HL-60 (cell line): ENCODE data around the gene EPN3.

Source experiments
- DNase-seq, 2 experiments: peaks; one replicate each; pipeline ENCODE4 v3.0.0-alpha.2; 2010 to 2020; ENCODE audit warnings: low read depth in 1 of 2, low spot score in 1 of 2
- H3K27ac ChIP-seq: fragments of 250-450 bp; sonication (Bioruptor Pico); replicated peaks from 2 replicates; pipeline ENCODE4 v1.5.1; 2020; ENCODE audit warnings: mild to moderate bottlenecking, moderate library complexity
- H3K27me3 ChIP-seq: fragments of 250-450 bp; sonication (Bioruptor Pico); 2 replicates; pipeline ENCODE4 v1.5.1; 2021; ENCODE audit warnings: mild to moderate bottlenecking, moderate library complexity; ENCODE audit not compliant: insufficient read depth, poor library complexity, severe bottlenecking
- H3K4me3 ChIP-seq: replicated peaks from 2 replicates; pipeline ENCODE4 v1.5.1; 2011; ENCODE audit warnings: mild to moderate bottlenecking, control low read depth, low read length; ENCODE audit not compliant: insufficient read depth
- GABPA ChIP-seq: IDR thresholded peaks from 2 replicates; pipeline ENCODE4 v1.6.1; 2012; ENCODE audit warnings: low read depth
- POLR2AphosphoS5 ChIP-seq: IDR thresholded peaks from 2 replicates; pipeline ENCODE4 v1.6.1; 2012; ENCODE audit warnings: low read depth
- SPI1 ChIP-seq: IDR thresholded peaks from 2 replicates; pipeline ENCODE4 v1.6.1; 2012; ENCODE audit warnings: low read depth, mild to moderate bottlenecking, borderline replicate concordance
- TF ChIP-seq, protein P1 (sequence below): IDR thresholded peaks from 2 replicates; pipeline ENCODE4 v1.6.1; 2012; ENCODE audit warnings: low read depth; ENCODE audit not compliant: insufficient replicate concordance
- TF ChIP-seq, protein P2 (sequence below): IDR thresholded peaks from one replicate; pipeline ENCODE4 v1.5.1; 2011; ENCODE audit warnings: low read length, control low read depth, inconsistent platforms; ENCODE audit not compliant: insufficient read depth

EPN3 gene

DNA sequence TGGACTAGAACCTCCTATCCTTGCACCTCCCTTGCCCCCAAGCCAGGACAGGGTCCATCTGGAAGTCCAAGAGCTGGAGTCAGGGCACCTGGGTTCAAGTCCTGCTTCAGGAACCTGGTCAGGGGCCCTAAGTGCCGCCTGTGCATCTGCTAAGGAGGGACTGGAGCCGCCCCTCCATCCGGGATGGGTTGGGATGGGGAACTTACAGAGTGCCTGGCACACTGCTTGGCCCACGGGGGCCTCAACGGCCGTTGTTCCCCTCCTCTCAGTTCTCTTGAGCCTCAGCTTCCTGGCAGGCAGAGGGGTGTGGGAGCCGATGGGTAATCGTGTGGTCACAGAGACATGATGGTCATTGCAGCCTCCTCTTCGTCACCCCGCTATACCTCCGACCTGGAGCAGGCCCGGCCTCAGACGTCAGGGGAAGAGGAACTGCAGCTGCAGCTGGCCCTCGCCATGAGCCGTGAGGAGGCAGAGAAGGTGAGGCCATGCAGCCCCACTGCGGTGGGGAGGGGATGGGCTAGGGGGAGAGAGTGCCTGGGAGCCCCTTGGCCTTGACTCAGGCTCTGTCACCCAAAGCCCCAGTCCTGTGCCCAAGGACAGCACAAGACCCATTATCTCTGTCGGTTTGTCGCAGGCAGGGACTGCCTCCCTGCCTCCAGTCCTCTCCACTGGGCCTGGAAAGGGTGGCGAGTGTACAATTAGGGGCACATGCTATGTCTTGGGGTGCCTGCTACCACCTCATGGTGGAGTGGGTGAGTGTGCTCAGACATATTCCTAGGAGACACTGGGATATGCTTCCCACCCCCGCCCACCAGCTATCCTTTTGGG, 5.4 kb downstream of the EPN3 start:
- peaks cover 21% of the 10 kb centered on the region for H3K27me3 ChIP-seq
- no peak overlapping the region for H3K4me3 ChIP-seq
- peak; percentile 34; the same call in 1 of the 2 replicates for TF ChIP-seq SPI1
- TF ChIP-seq, protein P1, sequence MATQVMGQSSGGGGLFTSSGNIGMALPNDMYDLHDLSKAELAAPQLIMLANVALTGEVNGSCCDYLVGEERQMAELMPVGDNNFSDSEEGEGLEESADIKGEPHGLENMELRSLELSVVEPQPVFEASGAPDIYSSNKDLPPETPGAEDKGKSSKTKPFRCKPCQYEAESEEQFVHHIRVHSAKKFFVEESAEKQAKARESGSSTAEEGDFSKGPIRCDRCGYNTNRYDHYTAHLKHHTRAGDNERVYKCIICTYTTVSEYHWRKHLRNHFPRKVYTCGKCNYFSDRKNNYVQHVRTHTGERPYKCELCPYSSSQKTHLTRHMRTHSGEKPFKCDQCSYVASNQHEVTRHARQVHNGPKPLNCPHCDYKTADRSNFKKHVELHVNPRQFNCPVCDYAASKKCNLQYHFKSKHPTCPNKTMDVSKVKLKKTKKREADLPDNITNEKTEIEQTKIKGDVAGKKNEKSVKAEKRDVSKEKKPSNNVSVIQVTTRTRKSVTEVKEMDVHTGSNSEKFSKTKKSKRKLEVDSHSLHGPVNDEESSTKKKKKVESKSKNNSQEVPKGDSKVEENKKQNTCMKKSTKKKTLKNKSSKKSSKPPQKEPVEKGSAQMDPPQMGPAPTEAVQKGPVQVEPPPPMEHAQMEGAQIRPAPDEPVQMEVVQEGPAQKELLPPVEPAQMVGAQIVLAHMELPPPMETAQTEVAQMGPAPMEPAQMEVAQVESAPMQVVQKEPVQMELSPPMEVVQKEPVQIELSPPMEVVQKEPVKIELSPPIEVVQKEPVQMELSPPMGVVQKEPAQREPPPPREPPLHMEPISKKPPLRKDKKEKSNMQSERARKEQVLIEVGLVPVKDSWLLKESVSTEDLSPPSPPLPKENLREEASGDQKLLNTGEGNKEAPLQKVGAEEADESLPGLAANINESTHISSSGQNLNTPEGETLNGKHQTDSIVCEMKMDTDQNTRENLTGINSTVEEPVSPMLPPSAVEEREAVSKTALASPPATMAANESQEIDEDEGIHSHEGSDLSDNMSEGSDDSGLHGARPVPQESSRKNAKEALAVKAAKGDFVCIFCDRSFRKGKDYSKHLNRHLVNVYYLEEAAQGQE, result no peak
- H3K27ac ChIP-seq, result no peak overlapping the region
- DNase-seq, result no peak

DNA sequence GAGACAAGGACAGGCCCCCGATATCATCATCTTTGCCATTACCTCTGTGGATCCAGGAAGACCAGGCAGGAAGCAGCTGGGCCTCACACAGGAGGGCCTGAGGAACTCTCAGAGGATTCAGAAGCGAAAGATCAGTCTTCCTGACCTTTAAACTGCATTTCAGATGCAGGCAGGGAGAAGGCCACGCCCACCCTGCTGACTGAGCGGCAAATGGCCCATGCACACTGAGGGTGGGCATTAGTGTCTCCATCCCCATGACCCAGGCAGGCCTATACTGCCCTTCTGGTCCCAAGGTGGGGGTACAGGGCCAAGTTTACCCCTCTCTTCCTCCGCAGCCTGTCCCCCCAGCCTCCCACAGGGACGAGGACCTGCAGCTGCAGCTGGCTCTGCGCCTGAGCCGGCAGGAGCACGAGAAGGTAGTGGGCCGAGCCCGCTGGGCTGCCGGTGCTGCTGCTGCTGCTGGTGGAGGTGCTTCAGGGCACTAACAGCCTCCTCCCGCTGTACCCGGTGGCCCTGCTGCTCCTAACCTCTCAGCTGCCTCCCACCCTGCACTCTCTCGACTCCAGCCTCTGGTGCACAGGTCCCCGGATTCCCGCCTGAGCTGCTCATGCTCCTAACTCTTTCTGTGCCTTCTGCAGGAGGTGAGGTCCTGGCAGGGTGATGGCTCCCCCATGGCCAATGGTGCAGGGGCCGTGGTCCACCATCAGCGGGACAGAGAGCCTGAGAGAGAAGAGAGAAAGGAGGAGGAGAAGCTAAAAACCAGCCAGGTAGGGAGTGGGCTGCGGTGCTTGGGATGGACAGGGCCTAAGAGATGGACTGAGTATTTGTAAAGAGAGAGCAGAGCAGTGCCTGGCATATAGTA, 6.2 kb downstream of the EPN3 start:
- TF ChIP-seq POLR2AphosphoS5, result no peak
- TF ChIP-seq GABPA, result no peak
- TF ChIP-seq SPI1, result no peak
- TF ChIP-seq, protein P1, result no peak
- TF ChIP-seq, protein P2, sequence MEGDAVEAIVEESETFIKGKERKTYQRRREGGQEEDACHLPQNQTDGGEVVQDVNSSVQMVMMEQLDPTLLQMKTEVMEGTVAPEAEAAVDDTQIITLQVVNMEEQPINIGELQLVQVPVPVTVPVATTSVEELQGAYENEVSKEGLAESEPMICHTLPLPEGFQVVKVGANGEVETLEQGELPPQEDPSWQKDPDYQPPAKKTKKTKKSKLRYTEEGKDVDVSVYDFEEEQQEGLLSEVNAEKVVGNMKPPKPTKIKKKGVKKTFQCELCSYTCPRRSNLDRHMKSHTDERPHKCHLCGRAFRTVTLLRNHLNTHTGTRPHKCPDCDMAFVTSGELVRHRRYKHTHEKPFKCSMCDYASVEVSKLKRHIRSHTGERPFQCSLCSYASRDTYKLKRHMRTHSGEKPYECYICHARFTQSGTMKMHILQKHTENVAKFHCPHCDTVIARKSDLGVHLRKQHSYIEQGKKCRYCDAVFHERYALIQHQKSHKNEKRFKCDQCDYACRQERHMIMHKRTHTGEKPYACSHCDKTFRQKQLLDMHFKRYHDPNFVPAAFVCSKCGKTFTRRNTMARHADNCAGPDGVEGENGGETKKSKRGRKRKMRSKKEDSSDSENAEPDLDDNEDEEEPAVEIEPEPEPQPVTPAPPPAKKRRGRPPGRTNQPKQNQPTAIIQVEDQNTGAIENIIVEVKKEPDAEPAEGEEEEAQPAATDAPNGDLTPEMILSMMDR, result no peak
- no peak for DNase-seq
- peaks cover 12% of the 10 kb centered on the region for H3K27me3 ChIP-seq
- no peak overlapping the region for H3K27ac ChIP-seq
- no peak overlapping the region for H3K4me3 ChIP-seq

DNA sequence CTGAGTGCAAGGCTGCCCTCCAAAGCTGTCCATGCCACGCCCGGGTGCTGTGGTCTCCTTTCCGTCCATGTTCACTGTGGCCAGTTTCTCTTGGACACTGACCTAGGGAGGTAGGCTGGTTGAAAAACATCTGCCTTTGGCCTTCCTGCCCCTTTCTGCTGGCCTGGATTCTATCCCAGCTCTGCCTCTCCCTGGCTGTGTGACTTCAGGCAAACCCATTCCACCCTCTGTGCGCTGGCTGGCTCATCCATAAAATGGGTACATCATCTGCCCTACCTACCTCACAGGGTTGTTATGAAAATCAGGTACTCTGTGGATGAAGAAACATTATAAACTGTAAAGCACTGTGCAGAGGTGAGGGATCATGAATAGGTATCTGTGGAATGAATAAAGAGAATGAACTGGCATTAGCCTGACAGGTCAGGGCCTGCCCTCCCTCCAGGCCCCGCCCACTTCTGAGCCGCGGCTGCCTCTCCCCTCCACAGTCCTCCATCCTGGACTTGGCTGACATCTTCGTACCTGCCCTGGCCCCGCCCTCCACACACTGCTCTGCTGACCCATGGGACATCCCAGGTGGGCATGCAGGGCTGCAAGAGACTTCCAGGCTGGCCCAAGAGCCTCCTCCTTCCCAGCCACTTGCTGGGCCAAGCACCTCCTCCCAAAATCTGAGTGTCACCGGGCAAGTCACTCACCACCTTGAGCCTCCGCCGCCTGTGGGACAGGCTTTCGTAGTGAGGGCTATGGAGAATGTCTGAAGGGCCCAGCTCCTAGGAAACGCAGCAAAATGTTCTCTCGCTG, 7.4 kb downstream of the EPN3 start:
- no peak for DNase-seq
- Histone ChIP-seq H3K27ac (no peak overlapping the region), H3K4me3 (no peak overlapping the region), H3K27me3 (peaks cover 2% of the 10 kb centered on the region)
- TF ChIP-seq POLR2AphosphoS5, result no peak
- TF ChIP-seq, protein P2, result no peak
- no peak for TF ChIP-seq GABPA
- no peak for TF ChIP-seq SPI1
- TF ChIP-seq, protein P1, result no peak
